C4-2B (cell line): ENCODE results near the gene TIAM2.

Experiments
- ZFX ChIP-seq: fragments of 450-650 bp; IDR thresholded peaks from 2 replicates; pipeline ENCODE4 v1.6.1; 2017
- TF ChIP-seq, protein P1 (sequence below): fragments of 450-650 bp; conservative IDR thresholded peaks from 2 replicates; pipeline ENCODE4 v1.5.1; 2017; ENCODE audit warnings: mild to moderate bottlenecking

DNA sequence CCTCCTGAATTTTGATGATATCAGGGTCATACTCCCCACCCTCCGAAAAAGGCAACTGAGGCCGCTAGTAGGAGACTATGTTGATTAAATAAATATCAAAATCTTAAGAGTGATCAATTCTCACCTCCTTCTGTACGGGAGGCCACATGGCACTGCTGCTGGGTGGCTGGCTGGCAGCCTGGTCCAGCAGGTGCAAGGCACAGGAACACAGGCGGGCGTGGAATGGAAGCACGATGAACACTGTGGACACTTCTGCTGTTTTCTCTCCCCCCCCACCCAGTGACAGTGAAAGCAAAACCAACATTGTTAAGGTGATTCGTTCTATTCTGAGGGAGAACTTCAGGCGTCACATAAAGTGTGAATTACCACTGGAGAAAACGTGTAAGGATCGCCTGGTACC lies 259.0 kb downstream of the TIAM2 start:
- TF ChIP-seq, protein P1, sequence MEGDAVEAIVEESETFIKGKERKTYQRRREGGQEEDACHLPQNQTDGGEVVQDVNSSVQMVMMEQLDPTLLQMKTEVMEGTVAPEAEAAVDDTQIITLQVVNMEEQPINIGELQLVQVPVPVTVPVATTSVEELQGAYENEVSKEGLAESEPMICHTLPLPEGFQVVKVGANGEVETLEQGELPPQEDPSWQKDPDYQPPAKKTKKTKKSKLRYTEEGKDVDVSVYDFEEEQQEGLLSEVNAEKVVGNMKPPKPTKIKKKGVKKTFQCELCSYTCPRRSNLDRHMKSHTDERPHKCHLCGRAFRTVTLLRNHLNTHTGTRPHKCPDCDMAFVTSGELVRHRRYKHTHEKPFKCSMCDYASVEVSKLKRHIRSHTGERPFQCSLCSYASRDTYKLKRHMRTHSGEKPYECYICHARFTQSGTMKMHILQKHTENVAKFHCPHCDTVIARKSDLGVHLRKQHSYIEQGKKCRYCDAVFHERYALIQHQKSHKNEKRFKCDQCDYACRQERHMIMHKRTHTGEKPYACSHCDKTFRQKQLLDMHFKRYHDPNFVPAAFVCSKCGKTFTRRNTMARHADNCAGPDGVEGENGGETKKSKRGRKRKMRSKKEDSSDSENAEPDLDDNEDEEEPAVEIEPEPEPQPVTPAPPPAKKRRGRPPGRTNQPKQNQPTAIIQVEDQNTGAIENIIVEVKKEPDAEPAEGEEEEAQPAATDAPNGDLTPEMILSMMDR: no peak
- TF ChIP-seq ZFX: no peak
